ENCODE data around the gene RNF146.
A peak's percentile ranks its signal among the peaks of the same experiment; 100 is the strongest.
"Not testable (repeated sequence)": the region's sequence is repeated elsewhere in the genome, so short reads cannot be mapped to it uniquely, and the experiment has no call there.

RNF146 gene, protein sequence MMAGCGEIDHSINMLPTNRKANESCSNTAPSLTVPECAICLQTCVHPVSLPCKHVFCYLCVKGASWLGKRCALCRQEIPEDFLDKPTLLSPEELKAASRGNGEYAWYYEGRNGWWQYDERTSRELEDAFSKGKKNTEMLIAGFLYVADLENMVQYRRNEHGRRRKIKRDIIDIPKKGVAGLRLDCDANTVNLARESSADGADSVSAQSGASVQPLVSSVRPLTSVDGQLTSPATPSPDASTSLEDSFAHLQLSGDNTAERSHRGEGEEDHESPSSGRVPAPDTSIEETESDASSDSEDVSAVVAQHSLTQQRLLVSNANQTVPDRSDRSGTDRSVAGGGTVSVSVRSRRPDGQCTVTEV

GRCh38 chr6:127266178-127266891 is at the start of gene RNF146:
TSS of gene RNF146 (plus strand) at chr6:127266864. CDS start at chr6:127280339, 13,475 bp downstream.
- peak; percentile 63 for DNase-seq

DNA sequence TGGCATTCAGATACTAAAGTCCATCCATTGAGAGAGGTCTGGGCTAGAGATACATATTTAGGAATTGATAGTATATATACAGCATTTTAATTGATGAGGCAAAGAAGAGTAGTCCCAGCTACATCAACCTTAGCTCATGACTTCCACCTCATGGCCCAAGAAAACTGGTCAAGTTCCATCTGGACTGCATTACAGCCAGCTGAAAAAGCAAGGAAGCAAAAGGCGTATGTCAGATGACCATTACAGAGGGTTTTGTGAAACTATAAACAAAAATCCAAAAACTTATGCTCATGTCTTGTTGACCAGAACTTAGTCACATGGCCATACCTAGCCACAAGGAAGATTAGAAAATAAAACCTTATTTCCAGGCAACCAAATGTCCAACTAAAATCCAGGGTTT is 46.8 kb upstream of the RNF146 start:
- no peak for DNase-seq

GRCh38 chr6:127221201-127221600 is 45.5 kb upstream of the RNF146 start:
- no peak for DNase-seq

- no peak for DNase-seq
These were observed 44.2 kb upstream of the RNF146 start for GRCh38 chr6:127222418-127222817.

DNA sequence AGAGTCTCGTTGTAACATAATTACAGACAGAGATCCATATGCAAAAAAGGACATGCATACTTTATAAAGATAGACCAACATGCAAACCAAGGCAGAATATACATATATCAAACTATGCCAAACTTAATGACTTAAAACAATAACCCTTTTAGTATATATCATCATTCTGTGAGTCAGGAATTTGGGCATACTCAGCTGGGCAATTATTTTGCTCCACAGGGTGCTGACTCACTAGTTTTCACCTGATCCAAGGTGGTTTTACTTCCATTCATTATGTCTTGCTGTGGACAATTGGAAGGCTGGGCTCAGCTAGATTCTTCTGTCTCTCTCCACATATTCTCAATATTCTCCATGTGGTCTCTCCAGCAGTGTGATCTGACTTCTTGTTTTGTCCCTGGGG is 41.2 kb upstream of the RNF146 start:
- no peak for DNase-seq

GRCh38 chr6:127233819-127234218 is 32.8 kb upstream of the RNF146 start:
- not testable (repeated sequence) for DNase-seq

- no peak for DNase-seq
These were observed 23.2 kb upstream of the RNF146 start for GRCh38 chr6:127243501-127243900.

DNA sequence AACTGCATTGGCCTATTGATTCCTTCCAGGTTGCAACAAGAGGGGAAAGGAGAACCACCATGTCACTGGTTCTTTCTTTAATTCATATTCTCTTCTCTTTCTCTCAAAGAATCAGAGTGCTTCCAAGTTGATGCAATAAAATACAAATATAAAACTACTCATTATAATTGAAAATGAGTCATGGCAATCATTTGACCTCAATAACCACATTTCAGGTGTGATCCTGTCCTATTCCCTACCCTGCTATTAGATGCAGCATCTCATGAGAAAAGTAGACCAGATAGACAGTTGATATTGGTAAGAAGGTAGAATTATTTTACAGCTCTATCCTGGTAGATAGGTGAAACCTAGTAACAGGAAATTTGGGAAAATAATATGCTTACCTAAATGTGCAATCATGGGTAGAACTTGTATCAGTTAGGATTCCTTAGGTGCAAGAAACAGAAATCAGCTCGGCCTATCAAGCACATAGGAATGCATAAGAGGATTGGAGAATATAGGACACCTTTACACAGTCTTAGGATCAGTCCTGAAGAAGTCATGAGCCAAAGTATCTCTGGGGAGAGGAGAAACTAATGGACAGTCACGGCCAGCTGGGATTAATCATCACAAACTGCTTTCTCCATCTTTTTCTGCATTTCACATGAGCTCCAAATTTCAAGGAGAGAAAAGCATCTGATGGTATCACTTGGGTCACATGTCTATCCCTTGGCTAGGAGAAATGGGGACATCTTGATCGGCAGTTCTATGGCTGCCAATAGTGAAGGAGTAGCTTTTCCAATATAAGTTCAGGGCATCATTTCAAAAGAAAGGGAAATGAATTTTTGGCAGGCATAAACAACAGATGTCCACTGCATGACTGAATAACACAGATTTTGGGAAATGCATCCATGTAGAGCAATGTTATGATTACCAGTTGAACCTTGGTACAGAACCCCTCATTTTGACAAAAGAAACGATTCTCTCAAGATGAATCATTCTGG is 19.3 kb upstream of the RNF146 start:
- no peak for DNase-seq

- no peak for DNase-seq
These were observed 17.0 kb upstream of the RNF146 start for GRCh38 chr6:127249621-127250020.

DNA sequence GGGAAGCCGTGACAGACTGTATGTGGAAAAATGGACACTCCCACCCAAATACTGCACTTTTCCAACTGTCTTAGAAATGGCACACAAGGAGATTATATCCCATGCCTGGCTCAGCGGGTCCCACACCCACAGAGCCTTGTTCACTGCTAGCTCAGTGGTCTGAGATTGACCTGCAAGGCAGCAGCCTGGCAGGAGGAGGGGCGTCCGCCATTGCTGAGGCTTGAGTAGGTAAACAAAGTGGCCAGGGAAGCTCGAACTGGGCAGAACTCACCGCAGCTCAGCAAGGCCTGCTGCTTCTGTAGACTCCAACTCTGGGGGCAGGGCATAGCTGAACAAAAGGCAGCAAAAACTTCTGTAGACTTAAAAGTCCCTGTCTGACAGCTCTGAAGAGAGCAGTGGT is 11.4 kb upstream of the RNF146 start:
- no peak for DNase-seq

DNA sequence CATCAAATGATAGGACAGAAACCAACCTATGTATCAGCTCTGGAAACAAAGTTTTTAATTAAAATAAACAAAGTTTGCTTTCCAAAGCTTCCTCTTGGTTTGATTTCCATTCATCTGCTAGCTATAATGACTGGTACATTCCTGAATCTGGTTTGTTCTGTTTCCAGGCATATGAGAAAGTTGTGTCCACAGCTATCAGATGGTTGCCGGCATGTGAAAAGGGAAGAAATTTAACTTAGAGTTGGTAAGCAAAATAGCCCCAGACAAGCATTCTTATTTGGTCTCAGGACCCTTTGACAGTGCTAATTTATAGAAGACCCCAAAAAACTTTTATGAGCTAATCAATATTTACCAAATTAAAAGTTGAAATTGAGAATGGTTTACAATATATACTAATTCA is 3.8 kb upstream of the RNF146 start:
- DNase-seq = no peak

GRCh38 chr6:127263481-127263880 is 3.2 kb upstream of the RNF146 start:
- DNase-seq = no peak

DNA sequence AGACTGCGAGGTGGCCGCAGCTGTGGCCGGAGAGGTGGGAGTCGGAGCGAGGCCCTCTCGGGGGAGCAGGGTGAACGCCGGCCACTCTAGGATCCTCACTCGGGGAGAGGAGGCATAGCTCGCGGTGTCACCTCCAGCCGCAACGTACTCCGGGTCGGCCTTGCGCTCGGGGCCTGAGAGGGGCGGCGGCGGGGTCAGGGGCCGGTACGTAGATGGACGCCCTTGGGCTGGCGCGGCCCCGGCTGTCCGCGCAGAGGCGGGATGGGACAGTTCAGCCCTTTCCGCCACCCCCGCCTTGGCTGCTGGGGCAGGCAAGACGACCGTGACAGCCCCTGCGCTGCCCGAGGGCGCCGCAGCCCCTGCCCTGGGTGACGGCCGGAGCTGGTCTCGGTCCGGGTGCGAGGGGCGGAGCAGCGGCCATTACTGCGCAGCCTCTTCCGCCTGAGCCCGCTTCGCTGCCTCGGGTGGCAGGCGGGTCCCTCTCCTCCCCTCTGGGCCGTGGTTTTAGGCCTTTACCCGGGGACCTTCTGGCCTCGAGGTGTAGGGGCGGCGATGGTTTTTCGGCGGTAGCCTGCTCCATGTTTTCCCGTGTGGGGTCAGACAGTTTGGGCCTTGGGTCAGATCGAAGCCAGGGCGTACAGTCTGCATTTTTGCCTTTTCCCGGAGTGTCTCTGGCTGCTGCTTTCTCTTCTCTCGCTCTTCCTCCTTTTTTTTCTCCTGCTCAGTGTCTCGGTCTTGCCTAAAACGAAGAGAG is 405 bp downstream of the RNF146 start:
- DNase-seq = peak; percentile 44

DNA sequence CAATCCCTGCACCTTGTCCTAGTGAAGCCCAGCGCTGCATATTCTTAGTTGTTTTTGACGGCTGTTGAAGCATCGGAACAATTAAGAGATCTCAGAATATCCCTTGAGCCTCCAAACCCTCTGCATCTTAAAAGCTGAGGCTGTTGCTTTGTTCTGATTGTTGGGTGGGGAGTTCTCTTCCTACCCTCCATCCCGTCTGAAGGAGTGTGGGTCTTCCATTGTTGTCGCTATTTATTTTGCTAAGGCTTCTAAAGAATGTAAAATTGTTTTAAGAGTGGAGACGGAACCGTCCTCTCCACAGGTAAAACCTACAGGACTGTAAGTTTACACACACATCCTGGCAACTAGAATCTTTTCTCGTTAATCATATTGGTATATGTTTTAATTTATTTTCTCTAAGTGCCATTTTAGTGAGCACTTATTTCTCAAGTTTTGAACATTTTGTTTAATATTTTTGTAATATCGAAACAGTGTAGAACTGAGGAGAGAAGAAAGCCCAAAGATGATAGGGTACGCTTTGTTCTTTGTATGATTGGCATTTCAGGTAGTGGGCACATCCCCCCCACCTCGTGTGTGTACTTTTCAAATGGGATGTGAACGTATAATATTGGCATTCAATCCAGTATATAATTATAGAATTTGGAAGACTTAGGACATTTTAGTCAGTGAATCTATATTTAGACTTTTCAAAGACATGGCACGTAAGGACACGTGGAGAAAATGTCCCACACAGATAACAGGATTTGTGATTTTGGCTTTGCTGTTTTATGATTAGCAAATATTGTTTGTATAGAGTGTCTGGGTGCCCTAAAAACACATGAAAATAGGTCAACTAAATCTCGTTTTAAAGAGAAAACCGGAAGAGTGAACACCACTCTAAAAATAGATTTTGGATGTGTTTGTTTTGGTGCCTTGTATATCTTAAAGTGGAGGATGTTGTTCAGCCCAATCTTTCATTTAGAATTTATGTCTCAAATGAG is 1.3 kb downstream of the RNF146 start:
- DNase-seq = no peak

DNA sequence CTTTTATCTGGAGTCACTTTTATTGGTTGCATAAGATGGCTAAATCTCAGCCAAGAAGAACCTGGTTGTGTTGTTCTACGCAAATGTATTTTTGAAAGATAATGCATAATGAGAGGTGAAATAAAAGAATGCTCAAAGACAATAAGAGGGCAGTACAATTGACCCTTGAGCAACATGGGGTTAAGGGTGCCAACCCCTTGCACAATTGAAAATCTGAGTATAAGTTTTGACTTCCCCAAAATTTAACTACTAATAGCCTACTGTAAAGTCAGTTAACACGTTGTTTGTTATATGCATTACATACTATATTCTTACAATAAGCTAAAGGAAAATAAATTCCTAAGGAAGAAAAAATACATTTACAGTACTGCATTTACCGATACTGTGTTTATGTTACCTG is 5.9 kb downstream of the RNF146 start:
- no peak for DNase-seq

- no peak for DNase-seq
These were observed 6.8 kb downstream of the RNF146 start for GRCh38 chr6:127273499-127273898.

DNA sequence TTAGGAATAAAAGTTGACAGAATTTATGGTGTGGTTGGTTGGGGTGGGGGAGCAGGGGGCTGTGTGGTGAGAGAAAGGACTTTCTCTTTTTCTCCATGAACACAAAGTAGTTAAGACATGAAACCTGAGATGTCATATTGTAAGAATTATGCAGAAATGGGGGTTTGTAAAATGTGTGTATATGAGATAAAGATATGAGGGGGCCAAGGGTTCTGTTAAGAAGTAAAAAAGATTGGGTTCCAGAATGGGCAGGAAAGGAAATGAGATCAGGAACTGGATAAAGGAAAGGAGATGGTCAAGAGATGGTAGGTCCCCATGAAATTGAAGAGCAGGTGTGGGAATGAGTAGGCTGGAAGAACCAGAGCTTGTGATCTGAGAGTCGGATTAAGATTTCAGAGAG is 9.7 kb downstream of the RNF146 start:
- no peak for DNase-seq

DNA sequence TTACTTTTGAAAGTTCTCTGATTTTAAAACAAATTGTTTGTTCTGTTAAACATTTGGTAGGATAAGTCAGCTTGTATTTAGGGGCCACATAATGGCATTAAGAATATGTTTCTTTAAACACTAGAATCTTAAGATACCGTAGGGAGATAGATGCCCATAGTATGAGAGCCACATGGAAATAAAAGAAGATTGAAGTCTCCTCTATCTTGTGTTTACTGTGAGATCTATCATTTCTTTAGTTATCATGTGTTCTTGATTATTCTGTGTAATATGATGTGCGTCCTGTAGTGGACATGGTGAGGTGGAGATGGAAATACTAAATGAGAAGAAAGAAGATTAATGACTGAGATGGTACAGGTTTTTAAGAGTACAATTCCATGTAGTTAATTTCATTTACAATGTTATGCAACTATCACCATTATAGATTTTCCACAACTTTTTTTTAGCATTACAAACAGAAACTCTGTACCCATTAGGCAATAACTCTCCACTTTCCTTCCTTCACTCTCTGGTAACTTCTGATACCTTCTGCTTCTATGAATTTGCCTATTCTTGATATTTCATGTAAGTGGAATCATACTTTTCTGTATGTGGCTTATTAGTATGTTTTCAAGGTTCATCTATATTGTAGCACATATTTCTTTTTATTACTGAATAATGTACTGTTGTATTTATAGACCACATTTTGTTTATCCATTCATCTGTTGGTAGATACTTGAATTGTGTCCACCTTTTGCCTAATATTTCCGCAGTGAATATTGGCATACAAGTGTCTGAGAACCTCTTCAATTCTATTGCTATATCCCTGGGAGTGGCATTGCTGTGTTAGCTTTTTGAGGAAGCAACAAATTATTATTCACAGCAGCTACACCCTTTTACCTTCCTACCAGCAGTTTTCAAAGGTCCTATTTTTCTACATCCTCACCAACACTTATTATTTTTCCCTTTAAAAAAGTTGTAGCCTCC is 11.5 kb downstream of the RNF146 start:
- DNase-seq = no peak

DNA sequence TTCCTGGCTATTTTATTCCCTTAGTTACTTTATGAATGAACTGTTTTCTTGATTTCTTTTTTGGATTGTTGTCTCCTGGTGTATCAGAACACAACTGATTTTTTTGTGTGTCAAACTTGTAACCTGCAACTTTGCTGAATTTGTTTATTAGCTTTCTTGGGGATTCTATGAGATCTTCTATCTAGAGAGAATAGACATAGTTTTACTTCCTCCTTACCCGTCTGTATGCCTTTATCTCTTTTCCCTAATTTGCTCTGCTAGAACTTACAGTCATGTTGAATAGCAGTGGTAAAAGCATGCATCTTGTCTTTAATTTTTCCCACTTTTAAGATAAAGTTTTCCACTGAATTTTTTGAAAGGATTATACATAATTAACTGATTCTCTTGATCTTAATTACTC is 13.2 kb downstream of the RNF146 start:
- DNase-seq = no peak

GRCh38 chr6:127282184-127282583 is 15.5 kb downstream of the RNF146 start:
- DNase-seq = no peak
